GM21717 (cell line): ENCODE measurements around the gene TFAP2A.

Experiments
- ATAC-seq: cut with Tn5 transposase; IDR thresholded peaks from one replicate; pipeline ENCODE4 v1.9.1; 2021; ENCODE audit warnings: mild to moderate bottlenecking, moderate library complexity; ENCODE audit not compliant: unreplicated experiment

The TFAP2A gene

GRCh38 chr6:10402648-10403311 is 12.1 kb downstream of the TFAP2A start:
- ATAC-seq = no peak

- no peak for ATAC-seq
These were observed 13.1 kb downstream of the TFAP2A start for GRCh38 chr6:10401632-10402223.

GRCh38 chr6:10401004-10401536 is 13.8 kb downstream of the TFAP2A start:
- ATAC-seq = no peak

GRCh38 chr6:10400330-10400729 is 14.5 kb downstream of the TFAP2A start:
- no peak for ATAC-seq

GRCh38 chr6:10399451-10399850 is 15.4 kb downstream of the TFAP2A start:
- ATAC-seq = no peak

- ATAC-seq = no peak
These were observed 16.2 kb downstream of the TFAP2A start for GRCh38 chr6:10398446-10399218.

GRCh38 chr6:10397756-10398445 is 17.0 kb downstream of the TFAP2A start:
- ATAC-seq = no peak

GRCh38 chr6:10396785-10397184 is 18.1 kb downstream of the TFAP2A start:
- no peak for ATAC-seq

GRCh38 chr6:10395704-10396546 is 18.9 kb downstream of the TFAP2A start:
- no peak for ATAC-seq

- ATAC-seq = no peak
These were observed 19.6 kb downstream of the TFAP2A start for GRCh38 chr6:10395171-10395703.

GRCh38 chr6:10393544-10394225 is 21.2 kb downstream of the TFAP2A start:
- no peak for ATAC-seq

- ATAC-seq = no peak
These were observed 23.1 kb downstream of the TFAP2A start for GRCh38 chr6:10391799-10392198.

- no peak for ATAC-seq
These were observed 23.6 kb downstream of the TFAP2A start for GRCh38 chr6:10391299-10391630.

GRCh38 chr6:10390495-10391298 is 24.2 kb downstream of the TFAP2A start:
- no peak for ATAC-seq

GRCh38 chr6:10389739-10390494 is 25.0 kb downstream of the TFAP2A start:
- no peak for ATAC-seq

- no peak for ATAC-seq
These were observed 27.9 kb downstream of the TFAP2A start for GRCh38 chr6:10386756-10387654.

GRCh38 chr6:10386220-10386619 is 28.7 kb downstream of the TFAP2A start:
- ATAC-seq = no peak
